Mammary epithelial cell (primary cell): ENCODE results near the gene WNT7A.

Source experiments
- EZH2 ChIP-seq: IDR thresholded peaks from 2 replicates; pipeline ENCODE4 v1.6.1; 2012; ENCODE audit warnings: low read length, inconsistent platforms, borderline replicate concordance
- TF ChIP-seq, protein P1 (sequence below), 2 donors: IDR thresholded peaks in 1 of 2; conservative IDR thresholded peaks in 1 of 2; 2 replicates each; pipeline ENCODE4 v1.5.1; 2011 to 2012; ENCODE audit warnings: inconsistent platforms in 2 of 2, low read length in 2 of 2, mild to moderate bottlenecking in 2 of 2, control low read depth in 1 of 2, low read depth in 1 of 2; ENCODE audit not compliant: insufficient read depth in 1 of 2; ENCODE audit errors: extremely low read depth in 1 of 2

DNA sequence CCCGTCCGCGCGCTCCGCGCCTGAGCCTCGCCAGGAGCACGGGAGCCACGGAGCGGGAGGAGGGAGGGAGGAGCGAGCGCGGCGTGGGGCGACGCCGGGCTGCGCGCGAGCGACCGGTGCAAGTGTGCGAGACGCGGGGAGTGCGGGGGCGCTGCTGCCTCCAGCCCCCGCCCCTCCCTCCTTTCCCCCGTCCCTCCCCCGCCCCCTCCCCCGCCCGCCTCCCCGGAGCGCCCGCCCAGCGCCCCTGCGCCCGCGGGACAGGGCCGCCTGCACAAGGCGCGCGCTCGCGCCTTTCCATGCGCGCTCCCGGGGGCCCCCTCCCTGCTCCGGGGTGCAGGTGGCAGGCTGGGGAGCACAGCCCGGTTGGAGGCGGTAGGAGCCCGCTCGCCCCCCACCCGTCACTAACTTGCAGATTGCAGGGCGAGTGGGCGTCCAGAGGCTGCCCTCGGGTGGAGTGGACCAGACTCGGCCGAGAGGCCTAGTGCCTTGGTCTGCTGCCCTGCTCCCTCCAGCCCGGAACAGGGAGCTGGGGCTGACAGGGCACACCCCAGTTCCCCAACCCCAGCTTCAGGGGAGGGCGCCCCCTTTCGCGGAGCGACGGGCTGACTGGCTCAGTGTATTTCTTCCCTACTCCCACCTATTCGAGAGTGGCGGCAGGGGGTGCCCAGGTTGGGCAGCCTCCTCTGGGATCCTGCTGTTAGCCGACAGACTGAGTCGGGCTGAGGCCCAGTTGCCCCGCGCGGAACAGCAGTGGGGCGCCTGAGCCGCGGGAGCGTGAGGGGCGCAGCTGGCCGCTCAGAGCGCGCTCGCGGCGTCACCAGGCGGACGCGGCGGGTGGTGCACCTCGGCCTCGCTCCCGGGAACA lies at the start of gene WNT7A:
- TF ChIP-seq, protein P1, sequence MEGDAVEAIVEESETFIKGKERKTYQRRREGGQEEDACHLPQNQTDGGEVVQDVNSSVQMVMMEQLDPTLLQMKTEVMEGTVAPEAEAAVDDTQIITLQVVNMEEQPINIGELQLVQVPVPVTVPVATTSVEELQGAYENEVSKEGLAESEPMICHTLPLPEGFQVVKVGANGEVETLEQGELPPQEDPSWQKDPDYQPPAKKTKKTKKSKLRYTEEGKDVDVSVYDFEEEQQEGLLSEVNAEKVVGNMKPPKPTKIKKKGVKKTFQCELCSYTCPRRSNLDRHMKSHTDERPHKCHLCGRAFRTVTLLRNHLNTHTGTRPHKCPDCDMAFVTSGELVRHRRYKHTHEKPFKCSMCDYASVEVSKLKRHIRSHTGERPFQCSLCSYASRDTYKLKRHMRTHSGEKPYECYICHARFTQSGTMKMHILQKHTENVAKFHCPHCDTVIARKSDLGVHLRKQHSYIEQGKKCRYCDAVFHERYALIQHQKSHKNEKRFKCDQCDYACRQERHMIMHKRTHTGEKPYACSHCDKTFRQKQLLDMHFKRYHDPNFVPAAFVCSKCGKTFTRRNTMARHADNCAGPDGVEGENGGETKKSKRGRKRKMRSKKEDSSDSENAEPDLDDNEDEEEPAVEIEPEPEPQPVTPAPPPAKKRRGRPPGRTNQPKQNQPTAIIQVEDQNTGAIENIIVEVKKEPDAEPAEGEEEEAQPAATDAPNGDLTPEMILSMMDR (conservative IDR thresholded peaks at IDR 0.05 in 1 of 2, IDR thresholded peaks at IDR 0.05 in 1 of 2; ENCODE audit: extremely low read depth in 1 of 2, insufficient read depth in 1 of 2, low read depth in 1 of 2, low read length in 2 of 2), result peak; percentile 77
- TF ChIP-seq EZH2, result no peak
